ENCODE measurements around the gene RASL11B.

GRCh38 chr4:52903273-52903672 is 41.2 kb downstream of the RASL11B start:
- no peak for TF ChIP-seq CTCF (conservative IDR thresholded peaks at IDR 0.05; ENCODE audit: low read length)
- TF ChIP-seq EZH2phosphoT487 (IDR thresholded peaks at IDR 0.05; ENCODE audit: borderline replicate concordance): no peak

Data from Loucy (cell line).